WTC11 (cell line): ENCODE results near the gene RPN1. TPM values are rescaled to one million over a fixed set of nuclear protein-coding genes. Genes with fewer than 3 reads are reported as not detected.

Experiments
- ATAC-seq: fragments of 200-7000 bp; cut with Tn5 transposase; 2 replicates; pipeline ENCODE4 v1.10.0; 2021; ENCODE audit warnings: mild to moderate bottlenecking, moderate library complexity
- CTCF ChIA-PET: fragments of 300-600 bp; sonication (Branson Sonifier 250); formaldehyde crosslinking; loops from one replicate; lab custom pipeline; 2021; ENCODE audit warnings: antibody characterized with exemption; lab: Charles Lee
- POLR2A ChIA-PET: fragments of 350-600 bp; sonication (Branson Sonifier 250); formaldehyde crosslinking; loops from one replicate; lab custom pipeline; 2021; ENCODE audit warnings: antibody characterized with exemption; lab: Charles Lee
- DNase-seq: peaks from one replicate; pipeline ENCODE4 v3.0.0; 2021; ENCODE audit warnings: low spot score
- H3K27ac Mint-ChIP-seq: 2 replicates; pipeline ENCODE4 v1.8.0; 2021; ENCODE audit warnings: mixed read lengths
- H3K27me3 Mint-ChIP-seq: 2 replicates; pipeline ENCODE4 v1.8.0; 2021; ENCODE audit warnings: low read depth, mild to moderate bottlenecking, moderate library complexity, mixed read lengths
- H3K36me3 Mint-ChIP-seq: 2 replicates; pipeline ENCODE4 v1.8.0; 2021; ENCODE audit warnings: mixed read lengths
- H3K4me1 Mint-ChIP-seq: 2 replicates; pipeline ENCODE4 v1.8.0; 2022; ENCODE audit warnings: mixed read lengths
- H3K4me3 Mint-ChIP-seq: 2 replicates; pipeline ENCODE4 v1.8.0; 2021; ENCODE audit warnings: mild to moderate bottlenecking, moderate library complexity, mixed read lengths
- H3K9me3 Mint-ChIP-seq: 2 replicates; pipeline ENCODE4 v1.8.0; 2021; ENCODE audit warnings: mixed read lengths
- CREB1 ChIP-seq: sonication (generic); formaldehyde crosslinking; IDR thresholded peaks from 2 replicates; pipeline ENCODE4 v1.8.0; 2023; ENCODE audit warnings: mild to moderate bottlenecking, missing genetic modification reagents
- GABPB1 ChIP-seq: sonication (generic); formaldehyde crosslinking; IDR thresholded peaks from 2 replicates; pipeline ENCODE4 v1.8.1; 2023; ENCODE audit warnings: mild to moderate bottlenecking, missing genetic modification reagents
- GRHL2 ChIP-seq: fragments of 250-450 bp; sonication (Bioruptor Pico); IDR thresholded peaks from 2 replicates; pipeline ENCODE4 v1.8.0; 2022; ENCODE audit warnings: mild to moderate bottlenecking, moderate library complexity; ENCODE audit not compliant: insufficient replicate concordance, severe bottlenecking
- NR2C2 ChIP-seq: sonication (generic); formaldehyde crosslinking; IDR thresholded peaks from 2 replicates; pipeline ENCODE4 v1.8.0; 2022; ENCODE audit warnings: mild to moderate bottlenecking, missing genetic modification reagents
- RELA ChIP-seq: sonication (generic); formaldehyde crosslinking; IDR thresholded peaks from 2 replicates; pipeline ENCODE4 v1.8.1; 2022; ENCODE audit warnings: missing genetic modification reagents, mild to moderate bottlenecking, borderline replicate concordance
- ZNF671 ChIP-seq: fragments of 250-450 bp; sonication (Bioruptor Pico); IDR thresholded peaks from 2 replicates; pipeline ENCODE4 v1.8.0; 2021; ENCODE audit warnings: mild to moderate bottlenecking
- total RNA-seq: library from RNA; stranded (reverse); gene quantifications from 3 replicates; pipeline ENCODE4 v1.2.3, GENCODE V29; 2021
- TF ChIP-seq, protein P1 (sequence below): sonication (generic); formaldehyde crosslinking; IDR thresholded peaks from 2 replicates; pipeline ENCODE4 v1.8.1; 2022; ENCODE audit warnings: missing genetic modification reagents, borderline replicate concordance
- TF ChIP-seq, protein P2 (sequence below): sonication (generic); formaldehyde crosslinking; IDR thresholded peaks from 2 replicates; pipeline ENCODE4 v1.8.1; 2022; ENCODE audit warnings: mild to moderate bottlenecking, missing genetic modification reagents, moderate library complexity, borderline replicate concordance
- TF ChIP-seq, protein P3 (sequence below): sonication (generic); formaldehyde crosslinking; IDR thresholded peaks from 2 replicates; pipeline ENCODE4 v1.8.0; 2023; ENCODE audit warnings: mild to moderate bottlenecking, missing genetic modification reagents
- TF ChIP-seq, protein P4 (sequence below): sonication (generic); formaldehyde crosslinking; IDR thresholded peaks from 2 replicates; pipeline ENCODE4 v1.8.0; 2022; ENCODE audit warnings: mild to moderate bottlenecking, missing genetic modification reagents
- TF ChIP-seq, protein P5 (sequence below): sonication (generic); formaldehyde crosslinking; IDR thresholded peaks from 2 replicates; pipeline ENCODE4 v1.8.1; 2023; ENCODE audit warnings: mild to moderate bottlenecking, missing genetic modification reagents, borderline replicate concordance
- TF ChIP-seq, protein P6 (sequence below): fragments of 250-450 bp; sonication (Bioruptor Pico); IDR thresholded peaks from 2 replicates; pipeline ENCODE4 v1.8.0; 2021; ENCODE audit warnings: mild to moderate bottlenecking
- TF ChIP-seq, protein P7 (sequence below): sonication (generic); formaldehyde crosslinking; IDR thresholded peaks from 2 replicates; pipeline ENCODE4 v1.8.1; 2022; ENCODE audit warnings: mild to moderate bottlenecking, moderate library complexity, missing genetic modification reagents

Gene RPN1
- total RNA-seq, 1 experiment from 2014 or later = 160 TPM

DNA sequence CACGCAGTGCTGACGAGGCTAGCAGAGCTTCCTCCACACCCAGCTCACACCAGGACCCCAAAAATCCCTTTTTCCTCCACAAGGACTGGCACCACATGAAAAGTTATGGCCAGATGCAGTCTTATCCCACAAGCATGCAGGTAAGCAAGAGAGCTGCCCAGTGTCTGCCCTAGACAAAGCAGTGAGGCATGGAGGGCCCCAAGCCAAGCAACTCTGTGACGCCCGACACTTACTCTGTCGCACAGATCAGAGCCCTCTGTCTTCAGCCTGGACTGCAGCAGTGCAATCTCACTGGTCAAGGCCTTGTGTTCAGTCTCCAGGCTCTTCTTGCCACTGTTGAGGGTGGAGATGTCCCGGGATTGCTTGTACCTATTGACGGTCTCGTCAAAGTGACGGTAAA, 28.7 kb downstream of the RPN1 start:
- H3K9me3 Mint-ChIP-seq = no peaks in the 10 kb centered on the region
- no peak overlapping the region for H3K4me3 Mint-ChIP-seq
- CTCF ChIA-PET = no interaction called here
- POLR2A ChIA-PET = no interaction called here
- no peak for ATAC-seq
- H3K27ac Mint-ChIP-seq = no peak overlapping the region
- TF ChIP-seq, protein P1, sequence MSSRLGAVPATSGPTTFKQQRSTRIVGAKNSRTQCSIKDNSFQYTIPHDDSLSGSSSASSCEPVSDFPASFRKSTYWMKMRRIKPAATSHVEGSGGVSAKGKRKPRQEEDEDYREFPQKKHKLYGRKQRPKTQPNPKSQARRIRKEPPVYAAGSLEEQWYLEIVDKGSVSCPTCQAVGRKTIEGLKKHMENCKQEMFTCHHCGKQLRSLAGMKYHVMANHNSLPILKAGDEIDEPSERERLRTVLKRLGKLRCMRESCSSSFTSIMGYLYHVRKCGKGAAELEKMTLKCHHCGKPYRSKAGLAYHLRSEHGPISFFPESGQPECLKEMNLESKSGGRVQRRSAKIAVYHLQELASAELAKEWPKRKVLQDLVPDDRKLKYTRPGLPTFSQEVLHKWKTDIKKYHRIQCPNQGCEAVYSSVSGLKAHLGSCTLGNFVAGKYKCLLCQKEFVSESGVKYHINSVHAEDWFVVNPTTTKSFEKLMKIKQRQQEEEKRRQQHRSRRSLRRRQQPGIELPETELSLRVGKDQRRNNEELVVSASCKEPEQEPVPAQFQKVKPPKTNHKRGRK (CRISPR knock-in tag) = no peak
- TF ChIP-seq CREB1 (CRISPR knock-in tag) (no peak), RELA (CRISPR knock-in tag) (no peak), ZNF671 (CRISPR knock-in tag) (no peak), GRHL2 (CRISPR knock-in tag) (no peak), GABPB1 (CRISPR knock-in tag) (no peak)
- TF ChIP-seq, protein P2, sequence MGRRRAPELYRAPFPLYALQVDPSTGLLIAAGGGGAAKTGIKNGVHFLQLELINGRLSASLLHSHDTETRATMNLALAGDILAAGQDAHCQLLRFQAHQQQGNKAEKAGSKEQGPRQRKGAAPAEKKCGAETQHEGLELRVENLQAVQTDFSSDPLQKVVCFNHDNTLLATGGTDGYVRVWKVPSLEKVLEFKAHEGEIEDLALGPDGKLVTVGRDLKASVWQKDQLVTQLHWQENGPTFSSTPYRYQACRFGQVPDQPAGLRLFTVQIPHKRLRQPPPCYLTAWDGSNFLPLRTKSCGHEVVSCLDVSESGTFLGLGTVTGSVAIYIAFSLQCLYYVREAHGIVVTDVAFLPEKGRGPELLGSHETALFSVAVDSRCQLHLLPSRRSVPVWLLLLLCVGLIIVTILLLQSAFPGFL (CRISPR knock-in tag) = no peak
- TF ChIP-seq, protein P3, sequence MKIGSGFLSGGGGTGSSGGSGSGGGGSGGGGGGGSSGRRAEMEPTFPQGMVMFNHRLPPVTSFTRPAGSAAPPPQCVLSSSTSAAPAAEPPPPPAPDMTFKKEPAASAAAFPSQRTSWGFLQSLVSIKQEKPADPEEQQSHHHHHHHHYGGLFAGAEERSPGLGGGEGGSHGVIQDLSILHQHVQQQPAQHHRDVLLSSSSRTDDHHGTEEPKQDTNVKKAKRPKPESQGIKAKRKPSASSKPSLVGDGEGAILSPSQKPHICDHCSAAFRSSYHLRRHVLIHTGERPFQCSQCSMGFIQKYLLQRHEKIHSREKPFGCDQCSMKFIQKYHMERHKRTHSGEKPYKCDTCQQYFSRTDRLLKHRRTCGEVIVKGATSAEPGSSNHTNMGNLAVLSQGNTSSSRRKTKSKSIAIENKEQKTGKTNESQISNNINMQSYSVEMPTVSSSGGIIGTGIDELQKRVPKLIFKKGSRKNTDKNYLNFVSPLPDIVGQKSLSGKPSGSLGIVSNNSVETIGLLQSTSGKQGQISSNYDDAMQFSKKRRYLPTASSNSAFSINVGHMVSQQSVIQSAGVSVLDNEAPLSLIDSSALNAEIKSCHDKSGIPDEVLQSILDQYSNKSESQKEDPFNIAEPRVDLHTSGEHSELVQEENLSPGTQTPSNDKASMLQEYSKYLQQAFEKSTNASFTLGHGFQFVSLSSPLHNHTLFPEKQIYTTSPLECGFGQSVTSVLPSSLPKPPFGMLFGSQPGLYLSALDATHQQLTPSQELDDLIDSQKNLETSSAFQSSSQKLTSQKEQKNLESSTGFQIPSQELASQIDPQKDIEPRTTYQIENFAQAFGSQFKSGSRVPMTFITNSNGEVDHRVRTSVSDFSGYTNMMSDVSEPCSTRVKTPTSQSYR (CRISPR knock-in tag) = no peak
- TF ChIP-seq, protein P4, sequence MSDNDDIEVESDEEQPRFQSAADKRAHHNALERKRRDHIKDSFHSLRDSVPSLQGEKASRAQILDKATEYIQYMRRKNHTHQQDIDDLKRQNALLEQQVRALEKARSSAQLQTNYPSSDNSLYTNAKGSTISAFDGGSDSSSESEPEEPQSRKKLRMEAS (CRISPR knock-in tag) = no peak
- TF ChIP-seq, protein P5, sequence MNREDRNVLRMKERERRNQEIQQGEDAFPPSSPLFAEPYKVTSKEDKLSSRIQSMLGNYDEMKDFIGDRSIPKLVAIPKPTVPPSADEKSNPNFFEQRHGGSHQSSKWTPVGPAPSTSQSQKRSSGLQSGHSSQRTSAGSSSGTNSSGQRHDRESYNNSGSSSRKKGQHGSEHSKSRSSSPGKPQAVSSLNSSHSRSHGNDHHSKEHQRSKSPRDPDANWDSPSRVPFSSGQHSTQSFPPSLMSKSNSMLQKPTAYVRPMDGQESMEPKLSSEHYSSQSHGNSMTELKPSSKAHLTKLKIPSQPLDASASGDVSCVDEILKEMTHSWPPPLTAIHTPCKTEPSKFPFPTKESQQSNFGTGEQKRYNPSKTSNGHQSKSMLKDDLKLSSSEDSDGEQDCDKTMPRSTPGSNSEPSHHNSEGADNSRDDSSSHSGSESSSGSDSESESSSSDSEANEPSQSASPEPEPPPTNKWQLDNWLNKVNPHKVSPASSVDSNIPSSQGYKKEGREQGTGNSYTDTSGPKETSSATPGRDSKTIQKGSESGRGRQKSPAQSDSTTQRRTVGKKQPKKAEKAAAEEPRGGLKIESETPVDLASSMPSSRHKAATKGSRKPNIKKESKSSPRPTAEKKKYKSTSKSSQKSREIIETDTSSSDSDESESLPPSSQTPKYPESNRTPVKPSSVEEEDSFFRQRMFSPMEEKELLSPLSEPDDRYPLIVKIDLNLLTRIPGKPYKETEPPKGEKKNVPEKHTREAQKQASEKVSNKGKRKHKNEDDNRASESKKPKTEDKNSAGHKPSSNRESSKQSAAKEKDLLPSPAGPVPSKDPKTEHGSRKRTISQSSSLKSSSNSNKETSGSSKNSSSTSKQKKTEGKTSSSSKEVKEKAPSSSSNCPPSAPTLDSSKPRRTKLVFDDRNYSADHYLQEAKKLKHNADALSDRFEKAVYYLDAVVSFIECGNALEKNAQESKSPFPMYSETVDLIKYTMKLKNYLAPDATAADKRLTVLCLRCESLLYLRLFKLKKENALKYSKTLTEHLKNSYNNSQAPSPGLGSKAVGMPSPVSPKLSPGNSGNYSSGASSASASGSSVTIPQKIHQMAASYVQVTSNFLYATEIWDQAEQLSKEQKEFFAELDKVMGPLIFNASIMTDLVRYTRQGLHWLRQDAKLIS (CRISPR knock-in tag) = no peak
- TF ChIP-seq, protein P6, sequence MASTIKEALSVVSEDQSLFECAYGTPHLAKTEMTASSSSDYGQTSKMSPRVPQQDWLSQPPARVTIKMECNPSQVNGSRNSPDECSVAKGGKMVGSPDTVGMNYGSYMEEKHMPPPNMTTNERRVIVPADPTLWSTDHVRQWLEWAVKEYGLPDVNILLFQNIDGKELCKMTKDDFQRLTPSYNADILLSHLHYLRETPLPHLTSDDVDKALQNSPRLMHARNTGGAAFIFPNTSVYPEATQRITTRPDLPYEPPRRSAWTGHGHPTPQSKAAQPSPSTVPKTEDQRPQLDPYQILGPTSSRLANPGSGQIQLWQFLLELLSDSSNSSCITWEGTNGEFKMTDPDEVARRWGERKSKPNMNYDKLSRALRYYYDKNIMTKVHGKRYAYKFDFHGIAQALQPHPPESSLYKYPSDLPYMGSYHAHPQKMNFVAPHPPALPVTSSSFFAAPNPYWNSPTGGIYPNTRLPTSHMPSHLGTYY = no peak
- H3K27me3 Mint-ChIP-seq = no peaks in the 10 kb centered on the region
- peaks cover 14% of the 10 kb centered on the region for H3K4me1 Mint-ChIP-seq
- H3K36me3 Mint-ChIP-seq = peaks cover 67% of the 10 kb centered on the region
- DNase-seq = no peak

DNA sequence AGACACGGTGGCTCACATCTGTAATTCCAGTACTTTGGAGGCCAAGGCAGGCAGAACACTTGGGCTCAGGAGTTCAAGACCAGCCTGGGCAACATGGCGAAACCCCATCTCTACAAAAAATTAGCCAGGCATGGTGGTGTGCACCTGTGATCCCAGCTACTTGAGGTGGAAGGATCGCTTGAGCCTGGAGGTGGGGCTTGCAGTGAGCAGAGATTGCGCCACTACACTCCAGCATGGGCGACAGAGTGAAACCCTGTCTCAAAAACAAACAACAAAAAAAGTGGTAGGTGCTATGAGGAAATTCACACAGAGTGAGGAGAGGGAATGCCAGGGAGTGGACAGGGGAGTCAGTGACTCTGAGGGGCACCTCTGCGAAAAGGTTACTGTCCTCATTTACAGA, 29.4 kb downstream of the RPN1 start:
- no peak for DNase-seq
- POLR2A ChIA-PET = no interaction called here
- TF ChIP-seq, protein P7, sequence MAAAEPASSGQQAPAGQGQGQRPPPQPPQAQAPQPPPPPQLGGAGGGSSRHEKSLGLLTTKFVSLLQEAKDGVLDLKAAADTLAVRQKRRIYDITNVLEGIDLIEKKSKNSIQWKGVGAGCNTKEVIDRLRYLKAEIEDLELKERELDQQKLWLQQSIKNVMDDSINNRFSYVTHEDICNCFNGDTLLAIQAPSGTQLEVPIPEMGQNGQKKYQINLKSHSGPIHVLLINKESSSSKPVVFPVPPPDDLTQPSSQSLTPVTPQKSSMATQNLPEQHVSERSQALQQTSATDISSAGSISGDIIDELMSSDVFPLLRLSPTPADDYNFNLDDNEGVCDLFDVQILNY (CRISPR knock-in tag) = no peak
- no peak for TF ChIP-seq NR2C2
- peaks cover 60% of the 10 kb centered on the region for H3K36me3 Mint-ChIP-seq
- H3K4me3 Mint-ChIP-seq = no peak overlapping the region
- CTCF ChIA-PET = interaction anchor here (1.5 kb wide), 1 partner anchor 125 kb away, joined by 5 read pairs; no protein-coding TSS in a partner anchor
- no peaks in the 10 kb centered on the region for H3K27me3 Mint-ChIP-seq
- no peak overlapping the region for H3K27ac Mint-ChIP-seq
- H3K9me3 Mint-ChIP-seq = no peaks in the 10 kb centered on the region
- H3K4me1 Mint-ChIP-seq = peaks cover 14% of the 10 kb centered on the region
- ATAC-seq = no peak
